DMS79 (cell line): Measurements from ENCODE around the gene PLSCR1.
"Not testable (repeated sequence)": the region's sequence is repeated elsewhere in the genome, so short reads cannot be mapped to it uniquely, and the experiment has no call there.

Experiments
- DNase-seq: peaks from one replicate; lab custom pipeline; 2025; lab: John Stamatoyannopoulos, UW

The PLSCR1 gene

GRCh38 chr3:146513386-146514051 lies 30.9 kb downstream of the PLSCR1 start:
- no peak for DNase-seq

- no peak for DNase-seq
Observed at GRCh38 chr3:146511402-146512134, 32.8 kb downstream of the PLSCR1 start.

GRCh38 chr3:146507331-146508120 lies 36.9 kb downstream of the PLSCR1 start:
- DNase-seq = no peak

GRCh38 chr3:146505516-146505915 lies 38.9 kb downstream of the PLSCR1 start:
- DNase-seq = no peak

- no peak for DNase-seq
Observed at GRCh38 chr3:146504498-146505197, 39.8 kb downstream of the PLSCR1 start.

- no peak for DNase-seq
Observed at GRCh38 chr3:146503461-146504202, 40.8 kb downstream of the PLSCR1 start.

- no peak for DNase-seq
Observed at GRCh38 chr3:146502887-146503460, 41.4 kb downstream of the PLSCR1 start.

DNA sequence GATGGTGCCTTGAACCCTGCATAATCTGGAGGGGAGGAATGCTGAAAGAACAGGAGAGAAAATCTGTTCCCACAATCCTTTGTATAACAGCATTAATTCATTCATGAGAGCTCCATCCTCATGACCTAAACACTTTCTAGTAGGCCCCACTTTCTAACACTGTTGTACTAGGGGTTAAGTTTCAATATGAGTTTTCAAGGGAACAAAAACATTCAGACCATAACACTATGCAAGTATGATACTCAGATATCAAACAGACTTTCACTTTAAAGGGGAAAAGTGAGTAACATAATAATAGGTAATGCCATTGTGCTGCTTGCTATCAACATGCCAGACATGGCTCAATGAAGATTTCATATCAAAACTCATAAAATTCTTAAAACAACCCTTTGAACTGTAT lies 42.7 kb downstream of the PLSCR1 start:
- no peak for DNase-seq

DNA sequence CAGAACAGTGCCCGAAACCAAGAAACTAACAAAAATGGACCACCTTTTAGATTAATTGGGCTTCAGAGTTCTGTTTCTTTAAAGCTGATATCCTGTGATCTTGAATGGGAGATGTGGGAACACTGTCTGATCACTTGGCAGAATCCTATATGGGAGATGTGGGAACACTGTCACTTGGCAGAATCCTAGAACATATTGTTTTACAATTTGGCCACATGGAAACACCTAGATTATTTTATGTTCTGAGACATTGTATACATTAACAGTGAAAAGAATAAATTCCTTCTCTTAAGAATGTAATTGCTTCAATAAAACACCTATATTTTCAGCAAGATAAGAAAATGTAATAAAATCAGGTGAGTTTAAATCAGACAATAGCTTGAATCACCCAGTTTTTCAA lies 44.7 kb downstream of the PLSCR1 start:
- no peak for DNase-seq

DNA sequence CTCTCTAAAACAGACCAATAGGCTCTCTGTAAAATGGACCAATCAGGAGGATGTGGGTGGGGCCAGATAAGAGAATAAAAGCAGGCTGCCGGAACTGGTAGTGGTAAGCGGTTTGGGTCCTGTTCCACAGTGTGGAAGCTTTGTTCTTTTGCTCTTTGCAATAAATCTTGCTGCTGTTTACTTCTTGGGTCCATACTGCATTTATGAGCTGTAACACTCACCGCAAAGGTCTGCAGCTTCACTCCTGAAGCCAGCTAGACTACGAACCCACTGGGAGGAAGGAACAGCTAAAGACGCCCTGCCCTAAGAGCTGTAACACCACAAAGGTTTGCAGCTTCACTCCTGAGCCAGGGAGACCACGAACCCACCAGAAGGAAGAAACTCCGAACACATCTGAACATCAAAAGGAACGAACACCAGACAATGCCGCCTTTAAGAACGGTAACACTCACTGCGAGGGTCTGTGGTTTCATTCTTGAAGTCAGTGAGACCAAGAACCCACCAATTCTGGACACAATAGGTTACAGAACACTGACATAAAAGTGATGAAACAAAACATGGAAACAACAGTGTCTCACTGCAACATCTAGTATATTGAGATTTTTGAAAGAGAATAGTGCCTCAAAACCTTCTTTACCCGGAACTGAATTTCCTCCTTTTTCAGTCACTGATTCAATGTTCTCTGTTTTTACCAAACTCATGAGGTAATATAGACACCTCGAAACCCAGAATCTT lies 46.2 kb downstream of the PLSCR1 start:
- no peak for DNase-seq

DNA sequence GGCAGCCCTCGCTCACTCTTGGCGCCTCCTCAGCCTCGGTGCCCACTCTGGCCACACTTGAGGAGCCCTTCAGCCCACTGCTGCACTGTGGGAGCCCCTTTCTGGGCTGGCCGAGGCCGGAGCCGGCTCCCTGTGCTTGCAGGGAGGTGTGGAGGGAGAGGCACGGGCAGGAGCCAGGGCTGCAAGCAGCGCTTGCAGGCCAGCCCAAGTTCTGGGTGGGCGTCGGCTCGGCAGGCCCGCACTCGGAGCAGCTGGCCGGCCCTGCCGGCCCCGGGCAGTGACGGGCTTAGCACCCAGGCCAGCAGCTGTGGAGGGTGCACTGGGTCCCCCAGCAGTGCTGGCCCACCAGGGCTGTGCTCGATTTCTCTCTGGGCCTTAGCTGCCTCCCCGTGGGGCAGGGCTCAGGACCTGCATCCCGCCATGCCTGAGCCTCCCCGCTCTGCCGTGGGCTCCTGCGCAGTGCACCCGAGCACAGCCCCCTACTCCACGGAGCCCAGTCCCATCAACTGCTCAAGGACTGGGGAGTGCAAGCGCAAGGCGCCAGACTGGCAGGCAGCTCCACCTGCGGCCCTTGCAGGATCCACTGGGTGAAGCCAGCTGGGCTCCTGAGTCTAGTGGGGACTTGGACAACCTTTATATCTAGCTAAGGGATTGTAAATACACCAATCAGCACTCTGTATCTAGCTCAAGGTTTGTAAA lies 47.1 kb downstream of the PLSCR1 start:
- not testable (repeated sequence) for DNase-seq

- no peak for DNase-seq
Observed at GRCh38 chr3:146496726-146497125, 47.7 kb downstream of the PLSCR1 start.

DNA sequence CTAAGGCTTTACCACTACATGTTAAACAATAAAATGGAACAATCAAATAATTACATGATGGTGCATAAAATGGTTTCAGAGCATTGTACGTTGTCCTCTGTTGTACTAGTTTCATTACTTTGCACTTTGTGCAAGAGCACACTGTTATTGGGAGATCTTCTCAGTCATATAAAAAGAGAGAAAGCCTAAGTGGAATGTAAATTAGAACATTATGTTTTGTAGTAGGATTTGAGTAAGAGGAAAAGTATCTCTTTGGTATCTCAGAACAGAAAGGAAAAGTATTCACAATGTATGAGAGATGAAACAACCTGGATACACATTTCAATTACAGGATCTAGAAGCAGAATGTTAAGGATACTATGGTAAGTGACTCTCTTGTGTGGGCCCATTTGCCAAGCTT lies 48.2 kb downstream of the PLSCR1 start:
- DNase-seq = no peak

DNA sequence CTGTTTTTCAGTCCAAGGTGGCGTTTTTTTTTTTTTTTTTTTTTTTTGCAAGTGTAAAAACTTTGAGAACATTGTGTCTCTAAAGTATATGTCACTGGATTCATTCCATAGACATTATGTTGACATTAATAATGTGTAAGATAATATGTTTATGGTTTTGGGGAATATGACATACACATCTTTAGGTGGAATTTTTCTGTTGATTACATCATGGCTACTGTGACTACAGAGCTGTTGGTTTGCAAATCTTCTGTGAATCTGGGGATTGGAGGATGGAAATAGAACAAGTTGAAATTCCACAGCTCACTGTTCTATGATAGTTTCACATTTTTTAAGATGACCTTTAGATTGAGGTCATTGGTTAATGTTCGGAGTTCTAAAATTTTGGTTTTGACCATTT lies 50.6 kb downstream of the PLSCR1 start:
- DNase-seq = no peak

- no peak for DNase-seq
Observed at GRCh38 chr3:146493221-146493620, 51.2 kb downstream of the PLSCR1 start.

- DNase-seq = no peak
Observed at GRCh38 chr3:146491303-146491702, 53.1 kb downstream of the PLSCR1 start.

GRCh38 chr3:146485297-146485696 lies 59.1 kb downstream of the PLSCR1 start:
- DNase-seq = no peak

- DNase-seq = no peak
Observed at GRCh38 chr3:146476094-146476740, 68.2 kb downstream of the PLSCR1 start.

GRCh38 chr3:146474976-146475375 lies 69.4 kb downstream of the PLSCR1 start:
- DNase-seq = not testable (repeated sequence)
